ENCODE results near the gene CYP2D6.
"Not testable (repeated sequence)": the region's sequence is repeated elsewhere in the genome, so short reads cannot be mapped to it uniquely, and the experiment has no call there.

DNA sequence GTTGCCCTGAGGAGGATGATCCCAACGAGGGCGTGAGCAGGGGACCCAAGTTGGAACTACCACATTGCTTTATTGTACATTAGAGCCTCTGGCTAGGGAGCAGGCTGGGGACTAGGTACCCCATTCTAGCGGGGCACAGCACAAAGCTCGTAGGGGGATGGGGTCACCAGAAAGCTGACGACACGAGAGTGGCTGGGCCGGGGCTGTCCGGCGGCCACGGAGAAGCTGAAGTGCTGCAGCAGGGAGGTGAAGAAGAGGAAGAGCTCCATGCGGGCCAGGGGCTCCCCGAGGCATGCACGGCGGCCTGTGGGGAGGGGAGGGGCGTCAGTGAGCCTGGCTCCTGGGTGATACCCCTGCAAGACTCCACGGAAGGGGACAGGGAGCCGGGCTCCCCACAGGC lies 9.5 kb upstream of the CYP2D6 start:
- TF ChIP-seq, protein P1, sequence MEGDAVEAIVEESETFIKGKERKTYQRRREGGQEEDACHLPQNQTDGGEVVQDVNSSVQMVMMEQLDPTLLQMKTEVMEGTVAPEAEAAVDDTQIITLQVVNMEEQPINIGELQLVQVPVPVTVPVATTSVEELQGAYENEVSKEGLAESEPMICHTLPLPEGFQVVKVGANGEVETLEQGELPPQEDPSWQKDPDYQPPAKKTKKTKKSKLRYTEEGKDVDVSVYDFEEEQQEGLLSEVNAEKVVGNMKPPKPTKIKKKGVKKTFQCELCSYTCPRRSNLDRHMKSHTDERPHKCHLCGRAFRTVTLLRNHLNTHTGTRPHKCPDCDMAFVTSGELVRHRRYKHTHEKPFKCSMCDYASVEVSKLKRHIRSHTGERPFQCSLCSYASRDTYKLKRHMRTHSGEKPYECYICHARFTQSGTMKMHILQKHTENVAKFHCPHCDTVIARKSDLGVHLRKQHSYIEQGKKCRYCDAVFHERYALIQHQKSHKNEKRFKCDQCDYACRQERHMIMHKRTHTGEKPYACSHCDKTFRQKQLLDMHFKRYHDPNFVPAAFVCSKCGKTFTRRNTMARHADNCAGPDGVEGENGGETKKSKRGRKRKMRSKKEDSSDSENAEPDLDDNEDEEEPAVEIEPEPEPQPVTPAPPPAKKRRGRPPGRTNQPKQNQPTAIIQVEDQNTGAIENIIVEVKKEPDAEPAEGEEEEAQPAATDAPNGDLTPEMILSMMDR (conservative IDR thresholded peaks at IDR 0.05; ENCODE audit: low read depth, low read length), result not testable (repeated sequence)
- TF ChIP-seq EZH2 (IDR thresholded peaks at IDR 0.05; ENCODE audit: low read length, unreplicated experiment), result not testable (repeated sequence)
